ENCODE results near the gene OR5C1.
"Not testable (repeated sequence)": the region's sequence is repeated elsewhere in the genome, so short reads cannot be mapped to it uniquely, and the experiment has no call there.

OR5C1 gene

DNA sequence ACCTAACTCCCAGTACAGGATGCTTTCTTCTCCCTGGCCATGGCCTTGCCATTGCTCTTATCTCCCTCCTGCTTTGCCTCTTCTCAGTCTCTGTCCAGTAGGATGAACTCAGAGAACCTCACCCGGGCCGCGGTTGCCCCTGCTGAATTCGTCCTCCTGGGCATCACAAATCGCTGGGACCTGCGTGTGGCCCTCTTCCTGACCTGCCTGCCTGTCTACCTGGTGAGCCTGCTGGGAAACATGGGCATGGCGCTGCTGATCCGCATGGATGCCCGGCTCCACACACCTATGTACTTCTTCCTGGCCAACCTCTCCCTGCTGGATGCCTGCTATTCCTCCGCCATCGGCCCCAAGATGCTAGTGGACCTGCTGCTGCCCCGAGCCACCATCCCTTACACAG is at the start of gene OR5C1:
Gene OR5C1 (plus strand): TSS at position 103 of the 400 bp plus-strand sequence. CDS start 0 bp downstream, at position 103.
- DNase-seq (ENCODE audit: low spot score) = no peak

DNA sequence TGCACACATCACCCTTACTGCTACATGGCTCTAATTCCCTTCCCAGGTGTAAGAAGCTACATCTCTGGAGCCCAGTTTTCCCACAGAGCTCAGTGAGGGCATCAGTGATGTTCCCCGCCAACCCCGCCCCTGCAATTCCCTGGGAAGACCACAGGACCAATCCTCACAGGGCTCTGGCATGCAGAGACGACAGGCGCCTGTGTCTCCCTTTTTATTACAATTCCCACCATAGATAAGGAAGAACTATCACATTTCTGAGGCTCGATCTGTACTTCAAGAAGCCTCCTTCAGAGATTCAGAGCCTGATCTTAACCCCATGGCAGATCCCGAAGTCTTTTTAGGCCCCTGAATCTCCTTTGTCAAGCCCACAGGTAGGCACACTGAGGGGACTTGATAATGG is 46.7 kb upstream of the OR5C1 start, which contains the start of gene OR1L6:
Gene OR1L6 (plus strand): TSS at position 301 of the 400 bp plus-strand sequence. CDS start 7,545 bp downstream, outside the sequence.
- no peak for DNase-seq (ENCODE audit: low spot score)

GRCh38 chr9:122754825-122755224 is 33.9 kb upstream of the OR5C1 start:
- no peak for DNase-seq (ENCODE audit: low spot score)

GRCh38 chr9:122767817-122768216 is 20.9 kb upstream of the OR5C1 start:
- no peak for DNase-seq (ENCODE audit: low spot score)

DNA sequence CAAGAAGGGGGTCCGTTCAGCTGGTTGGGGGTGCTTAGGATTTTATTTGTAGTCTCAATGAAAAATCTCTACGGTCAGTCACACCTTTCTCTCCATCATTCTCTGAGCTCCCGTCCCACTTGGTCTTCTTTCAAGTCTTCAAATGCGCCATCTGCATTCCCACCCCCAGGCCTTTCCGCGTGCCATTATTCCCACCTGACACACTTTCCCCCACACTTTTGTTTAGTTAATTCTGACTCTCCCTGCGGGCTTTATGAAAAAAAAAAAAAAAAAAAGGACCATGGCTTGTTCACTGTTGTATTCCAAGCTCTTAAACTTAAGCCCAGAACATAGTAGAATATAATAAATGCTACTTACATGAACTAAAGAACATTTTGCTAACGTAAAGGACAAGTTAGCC is 11.7 kb upstream of the OR5C1 start:
- no peak for DNase-seq (ENCODE audit: low spot score)

GRCh38 chr9:122777935-122778627 is 10.7 kb upstream of the OR5C1 start:
- DNase-seq (ENCODE audit: low spot score) = no peak

DNA sequence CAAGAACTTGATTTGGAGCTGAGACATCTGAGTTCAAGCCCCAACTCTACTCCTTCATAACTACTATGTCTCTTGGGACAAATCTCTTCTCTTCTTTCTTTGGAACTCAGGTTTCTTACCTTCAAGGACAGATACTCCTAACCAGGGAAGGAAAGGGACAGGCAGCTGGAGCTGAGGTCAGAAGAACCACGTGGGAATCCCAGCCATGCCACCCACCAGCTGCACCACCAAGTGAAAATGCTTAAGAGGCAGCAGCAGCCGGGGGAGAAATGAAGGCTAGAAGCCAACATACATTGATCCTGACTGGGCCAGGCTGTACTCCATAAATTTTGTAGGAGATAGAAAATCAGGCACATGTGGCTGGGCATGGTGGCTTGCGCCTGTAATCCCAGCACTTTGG is 9.6 kb upstream of the OR5C1 start:
- DNase-seq (ENCODE audit: low spot score) = no peak

GRCh38 chr9:122780026-122780425 is 8.7 kb upstream of the OR5C1 start:
- no peak for DNase-seq (ENCODE audit: low spot score)

- no peak for DNase-seq (ENCODE audit: low spot score)
Observed at GRCh38 chr9:122781671-122782070, 7.1 kb upstream of the OR5C1 start.

GRCh38 chr9:122785269-122785668 is 3.5 kb upstream of the OR5C1 start:
- no peak for DNase-seq (ENCODE audit: low spot score)

- no peak for DNase-seq (ENCODE audit: low spot score)
Observed at GRCh38 chr9:122786338-122786737, 2.4 kb upstream of the OR5C1 start.

DNA sequence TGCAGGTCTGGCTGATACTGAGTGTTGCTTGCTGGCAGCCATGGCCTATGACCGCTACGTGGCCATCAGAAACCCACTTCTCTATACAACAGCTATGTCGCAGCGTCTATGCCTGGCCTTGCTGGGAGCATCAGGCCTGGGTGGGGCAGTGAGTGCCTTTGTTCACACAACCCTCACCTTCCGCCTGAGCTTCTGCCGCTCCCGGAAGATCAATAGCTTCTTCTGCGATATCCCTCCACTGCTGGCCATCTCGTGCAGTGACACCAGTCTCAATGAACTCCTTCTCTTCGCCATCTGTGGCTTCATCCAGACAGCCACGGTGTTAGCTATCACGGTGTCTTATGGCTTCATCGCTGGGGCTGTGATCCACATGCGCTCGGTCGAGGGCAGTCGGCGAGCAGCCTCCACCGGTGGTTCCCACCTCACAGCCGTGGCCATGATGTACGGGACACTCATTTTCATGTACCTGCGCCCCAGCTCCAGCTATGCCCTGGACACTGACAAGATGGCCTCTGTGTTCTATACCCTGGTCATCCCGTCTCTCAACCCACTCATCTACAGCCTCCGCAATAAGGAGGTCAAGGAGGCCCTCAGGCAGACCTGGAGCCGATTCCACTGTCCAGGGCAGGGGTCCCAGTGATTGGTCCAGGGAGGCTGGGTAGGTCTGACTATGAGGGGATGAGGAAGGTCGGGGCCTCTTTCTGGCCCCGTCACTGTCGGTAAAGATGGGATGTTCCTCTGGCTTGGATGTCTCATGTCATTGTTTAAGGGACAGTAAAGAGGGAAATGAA is 718 bp downstream of the OR5C1 start:
- DNase-seq (ENCODE audit: low spot score) = no peak

DNA sequence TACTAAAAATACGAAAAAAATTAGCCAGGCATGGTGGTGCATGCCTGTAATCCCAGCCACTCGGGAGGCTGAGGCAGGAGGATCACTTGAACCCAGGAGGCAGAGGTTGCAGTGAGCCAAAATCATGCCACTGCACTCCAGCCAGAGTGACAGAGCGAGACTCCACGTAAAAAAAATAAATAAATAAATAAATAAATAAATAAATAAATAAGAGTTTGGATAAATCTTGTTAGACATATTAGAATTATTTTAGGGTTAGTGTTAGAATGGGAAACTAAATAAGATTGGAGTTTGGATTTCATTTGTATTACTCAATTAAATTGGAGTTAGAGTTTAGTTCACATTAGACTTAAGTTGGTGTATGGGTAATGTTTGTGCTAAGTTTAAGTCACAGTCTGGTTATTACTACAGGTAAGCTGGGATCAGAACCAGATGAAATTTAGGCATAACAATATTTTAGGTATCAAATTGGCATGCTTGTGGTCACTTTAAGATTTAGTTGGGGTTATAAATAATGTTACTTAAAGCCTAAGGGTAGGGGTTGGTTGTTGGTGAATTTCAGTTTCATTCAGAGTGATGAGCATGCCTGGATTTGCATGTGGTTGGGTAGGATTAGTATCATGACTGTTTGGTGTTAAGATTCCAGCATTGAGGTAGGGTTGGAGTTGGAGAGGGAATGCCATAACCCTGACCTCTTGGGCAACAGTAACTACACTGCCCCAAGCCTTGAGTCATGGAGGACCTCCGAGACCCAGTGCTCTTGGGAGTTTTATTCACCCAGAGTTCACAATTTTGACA is 3.3 kb downstream of the OR5C1 start:
- no peak for DNase-seq (ENCODE audit: low spot score)

DNA sequence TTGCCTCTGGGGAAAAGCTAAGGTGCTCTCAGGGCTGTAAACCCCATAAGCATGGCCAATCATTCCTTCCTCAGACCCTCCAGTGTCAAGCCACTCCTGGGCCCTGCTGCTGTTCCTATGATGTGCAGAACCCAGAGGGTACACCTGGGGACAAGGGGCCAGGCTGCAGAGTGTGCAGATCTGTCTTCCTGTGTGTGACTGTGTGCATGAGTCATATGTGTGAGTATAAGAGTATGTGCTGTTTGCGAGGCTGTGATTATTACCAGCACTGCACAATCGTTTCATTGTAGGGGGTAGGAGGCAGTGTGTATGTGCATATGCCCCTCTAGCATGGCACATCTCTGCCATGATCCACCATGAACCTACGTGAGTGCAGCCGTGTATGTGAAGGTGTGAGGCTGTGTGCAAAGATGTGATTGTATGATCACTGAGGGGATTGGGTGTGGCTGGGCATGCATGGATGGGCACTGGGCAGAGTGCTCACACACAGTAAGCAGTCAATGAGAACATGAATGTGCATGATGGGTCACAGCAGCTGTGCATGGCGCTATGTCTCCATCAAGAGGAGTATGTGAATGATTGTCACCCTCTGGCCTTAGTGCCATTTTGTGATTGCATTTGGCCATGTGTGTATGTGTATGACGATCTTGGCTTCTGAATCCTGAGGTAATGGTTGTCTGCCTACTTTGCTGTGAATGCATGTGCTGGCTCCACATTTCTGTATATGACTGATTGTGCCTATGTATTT is 8.8 kb downstream of the OR5C1 start:
- no peak for DNase-seq (ENCODE audit: low spot score)

- DNase-seq (ENCODE audit: low spot score) = no peak
Observed at GRCh38 chr9:122800066-122801060, 11.6 kb downstream of the OR5C1 start, which contains the start of gene OR1K1. Gene OR1K1 (plus strand): TSS chr9:122800123. CDS start chr9:122800123, 0 bp downstream.

DNA sequence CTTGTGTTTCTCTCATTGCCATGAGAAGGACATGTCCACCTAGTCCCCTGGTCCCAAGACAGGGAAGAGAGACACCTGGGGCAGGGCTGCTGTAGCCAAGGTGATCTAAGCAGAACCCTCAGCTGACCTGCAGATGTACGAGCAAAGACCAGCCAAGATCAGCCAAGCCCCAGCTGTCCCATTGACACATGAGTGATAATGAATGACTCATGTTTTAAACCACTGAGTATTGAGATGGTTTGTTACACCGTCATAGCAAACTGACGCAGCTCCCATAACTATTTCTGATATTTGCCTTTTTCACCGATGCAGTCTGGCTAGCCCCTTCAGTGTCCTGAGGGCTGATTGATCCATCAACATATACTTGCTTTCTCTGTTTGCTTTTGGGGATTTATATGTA is 17.9 kb downstream of the OR5C1 start:
- no peak for DNase-seq (ENCODE audit: low spot score)

GRCh38 chr9:122807271-122807900 is 18.7 kb downstream of the OR5C1 start:
- no peak for DNase-seq (ENCODE audit: low spot score)

GRCh38 chr9:122808141-122808540 is 19.4 kb downstream of the OR5C1 start:
- DNase-seq (ENCODE audit: low spot score) = no peak

- DNase-seq (ENCODE audit: low spot score) = not testable (repeated sequence)
Observed at GRCh38 chr9:122809261-122809660, 20.5 kb downstream of the OR5C1 start.

Measured in iPS-NIHi11 (cell line).